Central memory CD8-positive, alpha-beta T cell (primary cell): ENCODE results near the gene SLC5A11.
"Not testable (repeated sequence)": the region's sequence is repeated elsewhere in the genome, so short reads cannot be mapped to it uniquely, and the experiment has no call there.

Source experiments
- ATAC-seq: fragments of 150-1000 bp; cut with Tn5 transposase; replicated peaks from 2 replicates; pipeline ENCODE4 v1.10.0; 2022; ENCODE audit warnings: mild to moderate bottlenecking, moderate FRiP score, moderate number of reproducible peaks; ENCODE audit not compliant: poor library complexity, severe bottlenecking; ENCODE audit errors: extremely low read depth
- DNase-seq, 2 donors: peaks; one replicate each; pipeline ENCODE4 v3.0.0; 2021; ENCODE audit warnings: low spot score in 2 of 2
- H3K27ac Mint-ChIP-seq: one replicate; pipeline ENCODE4 v1.8.0; 2022; ENCODE audit warnings: low read depth, mild to moderate bottlenecking, moderate library complexity, mixed read lengths
- H3K27me3 Mint-ChIP-seq: one replicate; pipeline ENCODE4 v1.8.0; 2022; ENCODE audit warnings: mixed read lengths
- H3K36me3 Mint-ChIP-seq: one replicate; pipeline ENCODE4 v1.8.0; 2022; ENCODE audit warnings: mild to moderate bottlenecking, moderate library complexity, mixed read lengths; ENCODE audit not compliant: insufficient read depth
- H3K4me1 Mint-ChIP-seq: one replicate; pipeline ENCODE4 v1.8.0; 2022; ENCODE audit warnings: mixed read lengths
- H3K4me3 Mint-ChIP-seq: one replicate; pipeline ENCODE4 v1.8.0; 2022; ENCODE audit warnings: mild to moderate bottlenecking, moderate library complexity, mixed read lengths
- H3K9me3 Mint-ChIP-seq: one replicate; pipeline ENCODE4 v1.8.0; 2022; ENCODE audit warnings: mixed read lengths

The SLC5A11 gene

DNA sequence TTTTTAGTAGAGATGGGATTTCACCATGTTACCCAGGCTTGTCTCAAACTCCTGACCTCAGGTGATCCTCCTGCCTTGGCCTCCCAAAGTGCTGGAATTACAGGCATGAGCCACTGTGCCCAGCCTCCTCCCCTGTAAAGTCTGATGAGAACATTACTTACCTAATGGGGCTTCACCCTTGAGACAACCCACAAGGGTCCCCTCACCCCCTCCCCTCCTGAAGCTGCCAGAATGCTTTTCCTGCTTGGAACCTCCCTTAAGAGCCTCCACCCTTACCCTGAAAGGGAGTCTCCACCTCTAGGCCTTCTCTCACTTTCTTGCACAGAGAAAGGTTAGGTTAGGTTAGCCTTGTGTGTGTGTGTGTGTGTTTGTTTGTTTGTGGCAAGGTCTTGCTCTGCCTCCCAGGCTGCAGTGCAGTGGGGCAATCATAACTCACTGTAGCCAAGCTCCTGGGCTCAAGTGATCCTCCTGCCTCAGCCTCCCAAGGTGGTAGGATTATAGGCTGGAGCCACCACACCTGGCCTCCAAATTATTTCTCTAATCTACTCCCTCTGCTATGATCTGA lies 8.9 kb downstream of the SLC5A11 start:
- H3K27ac Mint-ChIP-seq = no peak overlapping the region
- no peaks in the 10 kb centered on the region for H3K4me1 Mint-ChIP-seq
- H3K9me3 Mint-ChIP-seq = no peaks in the 10 kb centered on the region
- no peak for DNase-seq
- no peak for ATAC-seq
- H3K4me3 Mint-ChIP-seq = no peak overlapping the region
- H3K27me3 Mint-ChIP-seq = peaks cover 19% of the 10 kb centered on the region
- H3K36me3 Mint-ChIP-seq = no peaks in the 10 kb centered on the region

DNA sequence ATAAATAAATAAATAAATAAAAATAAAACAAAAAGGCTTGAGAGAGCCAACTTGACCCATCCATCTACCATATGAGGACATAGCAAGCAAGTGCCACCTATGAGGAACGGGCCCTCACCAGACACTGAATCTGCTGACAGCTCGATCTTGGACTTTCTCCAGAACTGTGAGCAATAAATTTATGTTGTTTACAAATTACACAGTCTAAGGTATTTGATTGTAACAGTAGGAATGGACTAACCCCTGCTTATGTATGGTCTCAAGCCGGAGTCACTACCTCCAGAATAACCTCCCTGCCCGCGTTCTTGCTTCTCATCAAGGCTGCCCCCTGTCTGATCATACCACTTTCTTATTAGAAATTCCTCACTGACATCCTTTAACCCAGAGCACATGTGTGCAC lies 9.9 kb downstream of the SLC5A11 start:
- Mint-ChIP-seq H3K36me3 (no peaks in the 10 kb centered on the region), H3K27me3 (peaks cover 19% of the 10 kb centered on the region), H3K9me3 (no peaks in the 10 kb centered on the region), H3K27ac (no peak overlapping the region), H3K4me1 (no peaks in the 10 kb centered on the region), H3K4me3 (no peak overlapping the region)
- DNase-seq = no peak
- no peak for ATAC-seq

DNA sequence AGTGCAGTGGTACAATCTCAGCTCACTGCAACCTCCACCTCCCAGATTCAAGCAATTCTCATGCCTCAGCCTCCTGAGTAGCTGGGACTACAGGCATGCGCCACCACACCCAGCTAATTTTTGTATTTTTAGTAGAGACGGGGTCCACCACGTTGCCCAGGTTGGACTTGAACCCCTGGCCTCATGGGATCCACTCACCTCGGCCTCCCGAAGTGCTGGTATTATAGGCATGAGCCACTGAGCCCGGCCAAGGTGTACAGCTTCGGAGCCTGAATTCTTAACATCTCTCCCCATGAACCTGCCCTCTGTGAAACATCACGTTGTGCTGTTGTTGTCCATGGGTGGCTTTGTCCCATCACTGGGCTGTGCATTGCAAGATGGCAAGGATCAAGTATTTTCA lies 11.1 kb downstream of the SLC5A11 start:
- not testable (repeated sequence) for H3K36me3 Mint-ChIP-seq, DNase-seq, H3K27ac Mint-ChIP-seq, H3K4me3 Mint-ChIP-seq, H3K9me3 Mint-ChIP-seq, H3K4me1 Mint-ChIP-seq, ATAC-seq
- H3K27me3 Mint-ChIP-seq = peaks cover 19% of the 10 kb centered on the region

DNA sequence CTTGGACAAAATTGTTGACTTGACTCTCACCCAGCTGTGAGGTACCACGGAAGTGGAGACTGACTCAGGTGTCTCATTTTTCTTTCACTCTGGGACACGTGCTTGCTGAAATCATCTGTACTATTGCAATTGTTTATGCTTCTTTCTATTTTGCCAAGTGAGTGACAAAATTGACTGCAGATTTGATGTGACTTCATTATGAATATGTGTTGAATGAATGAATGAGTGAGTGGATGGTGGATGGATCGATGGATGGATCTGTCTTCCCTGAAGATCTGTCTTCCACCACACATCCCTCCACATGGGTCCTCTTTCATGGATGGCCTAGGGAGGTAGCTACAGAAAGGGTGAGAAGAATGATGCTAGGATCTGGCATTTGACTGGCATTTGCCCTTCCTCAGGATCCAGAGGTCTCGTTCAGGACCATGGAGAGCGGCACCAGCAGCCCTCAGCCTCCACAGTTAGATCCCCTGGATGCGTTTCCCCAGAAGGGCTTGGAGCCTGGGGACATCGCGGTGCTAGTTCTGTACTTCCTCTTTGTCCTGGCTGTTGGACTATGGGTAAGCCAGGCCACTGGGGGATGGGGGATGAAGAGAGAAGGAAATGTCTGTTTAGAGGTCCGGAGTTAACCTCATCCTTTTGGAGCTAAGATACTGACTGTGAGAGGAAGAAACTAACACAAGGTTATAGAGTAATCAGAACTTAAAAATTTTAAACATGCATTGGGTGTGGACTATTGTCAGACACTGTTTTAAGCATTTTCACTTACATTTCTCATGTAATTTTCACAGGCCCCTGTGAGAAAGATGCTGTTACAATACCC lies 12.7 kb downstream of the SLC5A11 start:
- Mint-ChIP-seq H3K9me3 (peaks cover 2% of the 10 kb centered on the region), H3K36me3 (peaks cover 3% of the 10 kb centered on the region), H3K27ac (no peak overlapping the region), H3K4me3 (no peak overlapping the region), H3K27me3 (peaks cover 19% of the 10 kb centered on the region), H3K4me1 (no peaks in the 10 kb centered on the region)
- ATAC-seq (no peak), DNase-seq (peak in 1 of 2 donors; percentile 23)

DNA sequence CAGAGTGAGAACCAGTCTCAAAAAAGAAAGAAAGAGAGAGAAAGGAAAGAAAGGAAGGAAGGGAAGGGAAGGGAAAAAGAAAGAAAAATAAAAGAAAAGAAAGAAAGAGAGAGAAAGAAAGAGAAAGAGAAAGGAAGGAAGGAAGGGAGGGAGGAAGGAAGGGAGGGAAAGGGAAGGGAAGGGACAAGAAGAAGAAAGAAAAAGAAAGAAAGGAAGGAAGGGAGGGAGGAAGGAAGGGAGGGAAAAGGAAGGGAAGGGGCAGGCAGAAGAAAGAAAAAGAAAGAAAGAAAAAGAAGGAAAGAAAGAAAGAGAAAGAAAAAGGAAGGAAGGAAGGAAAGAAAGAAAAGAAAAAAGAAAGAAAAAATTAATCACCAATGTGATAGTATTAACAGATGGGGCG lies 15.7 kb downstream of the SLC5A11 start:
- Mint-ChIP-seq H3K4me1 (no peaks in the 10 kb centered on the region), H3K27me3 (peaks cover 32% of the 10 kb centered on the region), H3K36me3 (peaks cover 3% of the 10 kb centered on the region), H3K9me3 (peaks cover 19% of the 10 kb centered on the region), H3K4me3 (no peak overlapping the region), H3K27ac (no peak overlapping the region)
- no peak for DNase-seq
- no peak for ATAC-seq

DNA sequence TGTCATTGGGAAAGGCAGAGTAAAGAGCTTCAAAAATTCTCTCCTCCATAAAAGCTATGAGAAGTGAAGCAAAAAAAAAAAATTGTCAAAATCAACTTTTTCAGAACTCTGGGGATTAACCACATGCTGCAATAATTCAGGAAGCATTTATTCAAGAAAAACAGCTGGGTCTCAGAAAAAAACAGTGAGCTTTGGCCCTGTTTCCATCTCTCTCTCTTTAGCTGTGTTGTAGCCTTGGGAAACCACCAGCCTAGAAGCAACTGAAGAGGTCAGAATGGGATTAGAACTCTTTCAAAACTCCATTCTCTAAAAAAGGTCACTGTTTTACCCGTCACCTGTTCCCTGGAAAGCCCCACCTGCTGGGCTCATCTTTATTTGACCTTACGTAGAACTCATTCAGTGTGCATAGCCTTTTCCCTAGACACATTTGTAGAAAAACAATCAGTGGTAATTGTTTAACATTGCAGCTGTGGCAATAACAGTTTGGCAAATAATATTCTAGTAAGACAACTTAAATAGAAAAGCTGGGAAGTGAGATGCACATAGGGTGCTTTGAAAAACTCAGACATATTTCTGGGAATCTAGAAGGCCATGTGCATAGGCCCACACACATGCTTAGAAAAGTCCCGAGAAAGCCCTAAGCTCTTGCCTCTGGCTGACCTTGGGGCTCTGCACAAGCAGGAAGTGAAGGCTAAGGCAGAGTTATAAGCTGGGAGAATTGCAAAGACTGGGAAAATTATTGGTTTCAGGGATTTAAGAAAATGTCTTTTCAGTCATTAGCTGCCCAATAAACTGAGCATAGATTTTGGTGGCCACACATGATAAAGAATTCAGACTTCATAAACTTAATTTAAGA lies 18.0 kb downstream of the SLC5A11 start:
- H3K36me3 Mint-ChIP-seq = peaks cover 4% of the 10 kb centered on the region
- ATAC-seq (no peak), DNase-seq (no peak)
- H3K4me1 Mint-ChIP-seq = no peaks in the 10 kb centered on the region
- peaks cover 14% of the 10 kb centered on the region for H3K27me3 Mint-ChIP-seq
- H3K4me3 Mint-ChIP-seq = no peak overlapping the region
- H3K27ac Mint-ChIP-seq = no peak overlapping the region
- peaks cover 19% of the 10 kb centered on the region for H3K9me3 Mint-ChIP-seq

DNA sequence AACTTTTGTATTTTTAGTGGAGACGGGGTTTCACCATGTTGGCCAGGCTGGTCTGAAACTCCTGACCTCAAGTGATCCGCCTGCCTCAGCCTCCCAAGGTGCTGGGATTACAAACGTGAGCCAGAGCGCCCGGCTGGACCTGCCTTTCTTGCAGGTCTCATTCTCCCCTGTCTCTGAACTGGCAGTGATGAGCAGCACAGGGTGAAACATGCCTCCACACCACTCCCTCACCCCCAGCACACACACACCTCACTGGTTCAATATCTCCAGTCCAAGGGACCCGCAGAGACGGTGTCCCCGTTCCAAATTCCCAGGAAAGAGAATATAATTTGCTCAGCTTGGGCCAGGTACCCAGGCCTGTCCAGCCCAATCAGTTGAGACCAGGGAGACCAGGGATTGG lies 23.3 kb downstream of the SLC5A11 start:
- H3K27me3 Mint-ChIP-seq = peaks cover 8% of the 10 kb centered on the region
- no peak overlapping the region for H3K4me3 Mint-ChIP-seq
- DNase-seq (no peak), ATAC-seq (no peak)
- no peaks in the 10 kb centered on the region for H3K4me1 Mint-ChIP-seq
- peaks cover 2% of the 10 kb centered on the region for H3K36me3 Mint-ChIP-seq
- peaks cover 10% of the 10 kb centered on the region for H3K9me3 Mint-ChIP-seq
- no peak overlapping the region for H3K27ac Mint-ChIP-seq

DNA sequence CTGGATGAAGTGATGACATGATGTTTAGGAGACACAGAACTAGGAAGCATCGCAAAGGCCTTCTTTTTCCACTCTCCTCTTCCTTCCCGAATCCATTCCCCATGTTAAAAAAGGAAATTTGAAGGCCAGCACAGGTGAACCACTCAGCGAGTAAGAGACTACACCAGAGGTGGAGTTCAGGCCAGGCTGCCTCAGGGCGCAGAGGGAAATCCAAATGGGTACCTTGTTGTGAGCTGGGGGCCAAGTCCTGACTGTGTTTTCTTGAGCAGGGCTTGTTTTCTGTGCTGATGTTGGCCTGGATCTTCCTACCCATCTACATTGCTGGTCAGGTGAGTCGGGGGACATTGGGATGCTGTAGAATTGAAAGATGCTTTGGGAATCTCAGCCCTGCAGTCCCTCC lies 26.1 kb downstream of the SLC5A11 start:
- Mint-ChIP-seq H3K27ac (no peak overlapping the region), H3K36me3 (peaks cover 2% of the 10 kb centered on the region), H3K27me3 (peaks cover 24% of the 10 kb centered on the region), H3K4me3 (no peak overlapping the region), H3K4me1 (no peaks in the 10 kb centered on the region), H3K9me3 (no peaks in the 10 kb centered on the region)
- no peak for DNase-seq
- ATAC-seq = no peak

DNA sequence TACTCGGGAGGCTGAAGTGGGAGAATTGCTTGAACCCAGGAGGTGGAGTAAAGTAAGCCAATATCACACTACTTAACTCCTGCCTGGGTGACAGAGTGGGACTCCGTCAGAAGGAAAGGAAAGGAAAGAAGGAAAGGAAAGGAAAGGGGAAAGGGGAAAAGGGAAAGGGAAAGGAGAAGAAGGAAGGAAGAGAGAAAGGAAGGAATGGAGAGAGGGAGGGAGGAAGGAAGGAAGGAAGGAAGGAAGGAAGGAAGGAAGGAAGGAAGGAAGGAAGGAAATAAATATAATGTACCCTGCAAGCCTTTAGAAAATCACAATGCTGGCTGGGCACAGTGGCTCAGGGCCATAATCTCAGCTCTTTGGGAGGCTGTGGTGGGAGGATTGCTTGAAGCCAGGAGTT lies 27.3 kb downstream of the SLC5A11 start:
- ATAC-seq = no peak

DNA sequence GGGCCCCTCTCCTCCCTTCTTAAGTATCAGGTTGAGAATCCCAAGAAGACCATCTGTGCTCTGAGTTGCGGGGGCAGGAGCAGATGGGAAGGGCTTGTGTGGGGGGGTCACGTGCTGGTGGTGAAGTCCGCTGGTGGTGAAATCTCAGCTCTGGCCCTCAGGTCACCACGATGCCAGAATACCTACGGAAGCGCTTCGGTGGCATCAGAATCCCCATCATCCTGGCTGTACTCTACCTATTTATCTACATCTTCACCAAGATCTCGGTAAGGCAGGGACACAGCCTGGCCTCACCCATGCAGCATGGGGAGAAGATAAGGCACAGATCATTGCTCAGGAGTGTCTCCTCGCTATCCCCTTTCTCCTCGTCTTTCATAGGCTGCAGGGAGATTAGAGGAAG lies 29.7 kb downstream of the SLC5A11 start:
- H3K27me3 Mint-ChIP-seq = peaks cover 29% of the 10 kb centered on the region
- H3K9me3 Mint-ChIP-seq = peaks cover 3% of the 10 kb centered on the region
- DNase-seq (no peak), ATAC-seq (no peak)
- no peak overlapping the region for H3K27ac Mint-ChIP-seq
- no peaks in the 10 kb centered on the region for H3K4me1 Mint-ChIP-seq
- H3K4me3 Mint-ChIP-seq = no peak overlapping the region
- no peaks in the 10 kb centered on the region for H3K36me3 Mint-ChIP-seq

More for the DNA sequence above, 27.3 kb downstream of the SLC5A11 start:
- H3K27me3 Mint-ChIP-seq = peaks cover 24% of the 10 kb centered on the region
- no peaks in the 10 kb centered on the region for H3K9me3 Mint-ChIP-seq
- H3K36me3 Mint-ChIP-seq = no peaks in the 10 kb centered on the region
- no peaks in the 10 kb centered on the region for H3K4me1 Mint-ChIP-seq
- no peak overlapping the region for H3K4me3 Mint-ChIP-seq
- no peak for DNase-seq
- H3K27ac Mint-ChIP-seq = no peak overlapping the region

DNA sequence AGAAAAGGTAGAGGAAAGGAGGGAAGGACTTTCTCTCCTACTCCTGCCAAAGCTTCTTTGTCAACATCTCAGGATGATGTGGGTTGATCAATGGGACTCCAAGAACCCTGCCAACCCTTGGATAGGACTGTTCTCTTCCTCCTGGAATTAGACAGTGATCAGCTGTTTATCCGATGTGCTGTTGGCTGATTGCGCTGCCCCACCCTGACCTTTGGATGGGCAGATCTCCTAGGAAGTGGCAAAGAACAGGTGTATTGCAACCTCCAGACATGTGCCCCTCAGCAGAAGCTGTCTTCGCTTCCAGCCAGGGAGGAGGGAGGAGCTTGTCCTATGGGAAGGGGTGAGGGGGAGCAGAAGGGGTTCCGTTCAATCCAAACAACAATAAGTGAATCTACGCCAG lies 30.5 kb downstream of the SLC5A11 start:
- H3K9me3 Mint-ChIP-seq = peaks cover 3% of the 10 kb centered on the region
- no peaks in the 10 kb centered on the region for H3K4me1 Mint-ChIP-seq
- no peak overlapping the region for H3K4me3 Mint-ChIP-seq
- ATAC-seq = no peak
- no peak overlapping the region for H3K27ac Mint-ChIP-seq
- H3K27me3 Mint-ChIP-seq = peaks cover 32% of the 10 kb centered on the region
- no peaks in the 10 kb centered on the region for H3K36me3 Mint-ChIP-seq
- DNase-seq = no peak

DNA sequence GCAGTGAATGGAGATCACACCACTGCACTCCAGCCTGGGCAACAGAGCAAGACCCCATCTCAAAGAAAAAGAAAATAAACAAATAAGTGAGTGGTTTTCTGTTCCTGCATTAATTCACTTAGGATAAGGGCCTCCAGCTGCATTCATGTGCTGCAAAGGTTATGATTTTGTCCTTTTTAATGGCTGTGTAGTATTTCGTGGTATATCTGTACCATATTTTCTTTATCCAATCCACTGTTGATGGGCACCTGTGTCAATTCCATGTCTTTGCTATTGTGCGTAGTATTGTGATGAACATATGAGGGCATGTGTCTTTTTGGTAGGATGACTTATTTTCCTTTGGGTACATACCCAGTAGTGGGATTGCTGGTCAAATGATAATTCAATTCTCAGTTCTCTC lies 33.9 kb downstream of the SLC5A11 start:
- no peak overlapping the region for H3K4me3 Mint-ChIP-seq

More for the DNA sequence above, 33.9 kb downstream of the SLC5A11 start:
- ATAC-seq = no peak
- H3K9me3 Mint-ChIP-seq = peaks cover 3% of the 10 kb centered on the region
- no peaks in the 10 kb centered on the region for H3K4me1 Mint-ChIP-seq
- no peaks in the 10 kb centered on the region for H3K36me3 Mint-ChIP-seq
- DNase-seq = no peak
- H3K27me3 Mint-ChIP-seq = peaks cover 27% of the 10 kb centered on the region
- H3K27ac Mint-ChIP-seq = no peak overlapping the region
